ENCODE results near the gene VPS72. TPM values are rescaled to one million over a fixed set of nuclear protein-coding genes. Genes with fewer than 3 reads are reported as not detected.
A peak's percentile ranks its signal among the peaks of the same experiment; 100 is the strongest.

VPS72 gene
- total RNA-seq, 1 donor from 2014 or later: 92.3 TPM

GRCh38 chr1:151166505-151166956 is 23.5 kb downstream of the VPS72 start:
- peak overlapping the region; percentile 97 for H3K4me3 Mint-ChIP-seq
- H3K9me3 Mint-ChIP-seq: no peaks in the 10 kb centered on the region
- peak overlapping the region; percentile 91 for H3K27ac Mint-ChIP-seq
- peaks cover 63% of the 10 kb centered on the region for H3K36me3 Mint-ChIP-seq (ENCODE audit: low read depth)
- H3K4me1 Mint-ChIP-seq: peaks cover 39% of the 10 kb centered on the region
- no peak for DNase-seq
- no peaks in the 10 kb centered on the region for H3K27me3 Mint-ChIP-seq
- intact Hi-C loops (cut with micrococcal nuclease): loop anchor here (1.0 kb wide), 2 partner anchors 24 to 34 kb away; partner anchors contain the start of gene VPS72

GRCh38 chr1:151165738-151166504 is 24.1 kb downstream of the VPS72 start, which contains the start of the genes LYSMD1 and SCNM1:
TSS of gene LYSMD1 (minus strand) at chr1:151165902. CDS start at chr1:151165258, 644 bp downstream.
TSS of gene SCNM1 (plus strand) at chr1:151166144. CDS start at chr1:151166153, 9 bp downstream.
- Mint-ChIP-seq H3K4me3 (peak within 1 kb of the TSS; percentile 97), H3K4me1 (peaks cover 41% of the 10 kb centered on the region), H3K27ac (peak within 1 kb of the TSS; percentile 91), H3K27me3 (no peaks in the 10 kb centered on the region), H3K9me3 (no peaks in the 10 kb centered on the region), H3K36me3 (ENCODE audit: low read depth) (peaks cover 62% of the 10 kb centered on the region)
- intact Hi-C loops (cut with micrococcal nuclease): loop anchor here (1.0 kb wide), 3 partner anchors 10 to 34 kb away; partner anchors contain the start of genes TNFAIP8L2 and VPS72
- peak; percentile 99 for DNase-seq

- DNase-seq: no peak
- intact Hi-C loops (cut with micrococcal nuclease): loop anchor here (1.0 kb wide), 1 partner anchor 9 kb away; the partner anchor contains the start of gene TNFAIP8L2
- Mint-ChIP-seq H3K27me3 (no peaks in the 10 kb centered on the region), H3K4me1 (peaks cover 43% of the 10 kb centered on the region), H3K4me3 (peak overlapping the region; percentile 97), H3K9me3 (no peaks in the 10 kb centered on the region), H3K27ac (peak overlapping the region; percentile 91), H3K36me3 (ENCODE audit: low read depth) (peaks cover 65% of the 10 kb centered on the region)
Measured at GRCh38 chr1:151165281-151165737, 24.7 kb downstream of the VPS72 start.

GRCh38 chr1:151164732-151165280 is 25.2 kb downstream of the VPS72 start:
- peak overlapping the region; percentile 91 for H3K27ac Mint-ChIP-seq
- intact Hi-C loops (cut with micrococcal nuclease): loop anchor here (1.0 kb wide), 1 partner anchor 9 kb away; the partner anchor contains the start of gene TNFAIP8L2
- H3K27me3 Mint-ChIP-seq: no peaks in the 10 kb centered on the region
- H3K4me1 Mint-ChIP-seq: peaks cover 45% of the 10 kb centered on the region
- H3K4me3 Mint-ChIP-seq: peak overlapping the region; percentile 97
- H3K9me3 Mint-ChIP-seq: no peaks in the 10 kb centered on the region
- H3K36me3 Mint-ChIP-seq (ENCODE audit: low read depth): peaks cover 63% of the 10 kb centered on the region
- peak; percentile 69 for DNase-seq

- peaks cover 55% of the 10 kb centered on the region for H3K36me3 Mint-ChIP-seq (ENCODE audit: low read depth)
- intact Hi-C loops (cut with micrococcal nuclease): loop anchor here (5.0 kb wide), 2 partner anchors 102 to 597 kb away; partner anchors contain the start of gene CDC42SE1
- no peaks in the 10 kb centered on the region for H3K27me3 Mint-ChIP-seq
- H3K9me3 Mint-ChIP-seq: no peaks in the 10 kb centered on the region
- H3K27ac Mint-ChIP-seq: peak overlapping the region; percentile 96
- H3K4me1 Mint-ChIP-seq: peaks cover 57% of the 10 kb centered on the region
- H3K4me3 Mint-ChIP-seq: peak overlapping the region; percentile 68
- no peak for DNase-seq
Measured at GRCh38 chr1:151159373-151159772, 30.6 kb downstream of the VPS72 start.

- H3K36me3 Mint-ChIP-seq (ENCODE audit: low read depth): peaks cover 52% of the 10 kb centered on the region
- H3K4me1 Mint-ChIP-seq: peaks cover 54% of the 10 kb centered on the region
- intact Hi-C loops (cut with micrococcal nuclease): loop anchor here (5.0 kb wide), 2 partner anchors 102 to 596 kb away; partner anchors contain the start of gene CDC42SE1
- peak overlapping the region; percentile 97 for H3K4me3 Mint-ChIP-seq
- H3K27me3 Mint-ChIP-seq: no peaks in the 10 kb centered on the region
- DNase-seq: no peak
- peak overlapping the region; percentile 96 for H3K27ac Mint-ChIP-seq
- no peaks in the 10 kb centered on the region for H3K9me3 Mint-ChIP-seq
Measured at GRCh38 chr1:151158751-151159251, 31.2 kb downstream of the VPS72 start.

- Mint-ChIP-seq H3K36me3 (ENCODE audit: low read depth) (peaks cover 52% of the 10 kb centered on the region), H3K4me3 (peak overlapping the region; percentile 97), H3K9me3 (no peaks in the 10 kb centered on the region), H3K27ac (peak overlapping the region; percentile 96), H3K27me3 (no peaks in the 10 kb centered on the region), H3K4me1 (peaks cover 54% of the 10 kb centered on the region)
- DNase-seq: peak; percentile 78
- intact Hi-C loops (cut with micrococcal nuclease): loop anchor here (5.0 kb wide), 2 partner anchors 101 to 596 kb away; partner anchors contain the start of gene CDC42SE1
Measured at GRCh38 chr1:151158326-151158725, 31.7 kb downstream of the VPS72 start.

- intact Hi-C loops (cut with micrococcal nuclease): loop anchor here (1.0 to 5.0 kb wide), 5 partner anchors 26 to 595 kb away; partner anchors contain the start of genes CDC42SE1, PIP5K1A and PRUNE1
- Mint-ChIP-seq H3K9me3 (no peaks in the 10 kb centered on the region), H3K4me3 (peak overlapping the region; percentile 97), H3K36me3 (ENCODE audit: low read depth) (peaks cover 46% of the 10 kb centered on the region), H3K27me3 (no peaks in the 10 kb centered on the region), H3K4me1 (peaks cover 47% of the 10 kb centered on the region), H3K27ac (peak overlapping the region; percentile 96)
- DNase-seq: peak; percentile 92
Measured at GRCh38 chr1:151157067-151157531, 32.9 kb downstream of the VPS72 start.

- peak within 1 kb of the TSS; percentile 96 for H3K27ac Mint-ChIP-seq
- H3K27me3 Mint-ChIP-seq: no peaks in the 10 kb centered on the region
- H3K9me3 Mint-ChIP-seq: no peaks in the 10 kb centered on the region
- peak; percentile 94 for DNase-seq
- H3K4me1 Mint-ChIP-seq: peaks cover 42% of the 10 kb centered on the region
- H3K4me3 Mint-ChIP-seq: peak within 1 kb of the TSS; percentile 97
- intact Hi-C loops (cut with micrococcal nuclease): loop anchor here (1.0 to 5.0 kb wide), 9 partner anchors 9 to 594 kb away; partner anchors contain the start of genes CDC42SE1, LYSMD1, PIP5K1A and SEMA6C
- H3K36me3 Mint-ChIP-seq (ENCODE audit: low read depth): peaks cover 41% of the 10 kb centered on the region
Measured at GRCh38 chr1:151156515-151156819, 33.5 kb downstream of the VPS72 start, which contains the start of gene TNFAIP8L2. TSS of gene TNFAIP8L2 (plus strand) at chr1:151156649. CDS start at chr1:151158698, 2,049 bp downstream.

GRCh38 chr1:151147665-151148064 is 42.3 kb downstream of the VPS72 start:
- no peaks in the 10 kb centered on the region for H3K9me3 Mint-ChIP-seq
- no peak for DNase-seq
- H3K27me3 Mint-ChIP-seq: peaks cover 18% of the 10 kb centered on the region
- H3K4me3 Mint-ChIP-seq: peak overlapping the region; percentile 90
- peaks cover 14% of the 10 kb centered on the region for H3K4me1 Mint-ChIP-seq
- intact Hi-C loops (cut with micrococcal nuclease): loop anchor here (2.0 kb wide), 1 partner anchor 17 kb away; no protein-coding TSS in a partner anchor
- no peak overlapping the region for H3K27ac Mint-ChIP-seq
- H3K36me3 Mint-ChIP-seq (ENCODE audit: low read depth): no peaks in the 10 kb centered on the region

GRCh38 chr1:151147132-151147503 is 42.9 kb downstream of the VPS72 start:
- Mint-ChIP-seq H3K36me3 (ENCODE audit: low read depth) (no peaks in the 10 kb centered on the region), H3K27ac (peak overlapping the region; percentile 64), H3K27me3 (peaks cover 18% of the 10 kb centered on the region), H3K4me1 (peaks cover 14% of the 10 kb centered on the region), H3K4me3 (peak overlapping the region; percentile 90), H3K9me3 (no peaks in the 10 kb centered on the region)
- intact Hi-C loops (cut with micrococcal nuclease): loop anchor here (2.0 kb wide), 1 partner anchor 16 kb away; no protein-coding TSS in a partner anchor
- no peak for DNase-seq

- peaks cover 18% of the 10 kb centered on the region for H3K27me3 Mint-ChIP-seq
- peak within 1 kb of the TSS; percentile 90 for H3K4me3 Mint-ChIP-seq
- H3K4me1 Mint-ChIP-seq: peaks cover 14% of the 10 kb centered on the region
- intact Hi-C loops (cut with micrococcal nuclease): loop anchor here (1.0 to 2.0 kb wide), 2 partner anchors 10 to 16 kb away; partner anchors contain the start of gene TNFAIP8L2
- H3K27ac Mint-ChIP-seq: peak within 1 kb of the TSS; percentile 64
- H3K36me3 Mint-ChIP-seq (ENCODE audit: low read depth): no peaks in the 10 kb centered on the region
- peak; percentile 98 for DNase-seq
- no peaks in the 10 kb centered on the region for H3K9me3 Mint-ChIP-seq
Measured at GRCh38 chr1:151146412-151147131, 43.4 kb downstream of the VPS72 start, which contains the start of gene SEMA6C. TSS of gene SEMA6C (minus strand) at chr1:151146631. CDS start at chr1:151142621, 4,010 bp downstream.

All from activated CD4-positive, alpha-beta T cell treated with anti-CD3 and anti-CD28 coated beads, Interleukin-2, amount 10 ng/mL, durations not matched to agents 24 days and 14 days (primary cell).